ENCODE data around the gene DNAH10. TPM values are rescaled to one million over a fixed set of nuclear protein-coding genes. Genes with fewer than 3 reads are reported as not detected.
A peak's percentile ranks its signal among the peaks of the same experiment; 100 is the strongest.

DNAH10 gene
- polyA plus RNA-seq, 1 donor from 2014 or later: 0.40 TPM

GRCh38 chr12:123936956-123937706, 175.0 kb downstream of the DNAH10 start:
- Mint-ChIP-seq H3K27me3 (no peaks in the 10 kb centered on the region), H3K36me3 (peaks cover 10% of the 10 kb centered on the region), H3K27ac (peak overlapping the region in 1 of 3 donors; percentile 20), H3K4me1 (peaks cover 4 to 13% (median 7%) of the 10 kb centered on the region in 3 donors), H3K4me3 (no peak overlapping the region), H3K9me3 (peaks cover 0 to 3% (median 0%) of the 10 kb centered on the region in 3 donors)

- H3K27ac Mint-ChIP-seq: peak overlapping the region in 2 of 3 donors; percentile 3 to 20
- peaks cover 4 to 13% (median 7%) of the 10 kb centered on the region in 3 donors for H3K4me1 Mint-ChIP-seq
- H3K4me3 Mint-ChIP-seq: peak overlapping the region in 2 of 4 donors; percentile 38 to 75
- no peaks in the 10 kb centered on the region for H3K27me3 Mint-ChIP-seq
- H3K9me3 Mint-ChIP-seq: peaks cover 0 to 11% (median 0%) of the 10 kb centered on the region in 3 donors
- peaks cover 15% of the 10 kb centered on the region for H3K36me3 Mint-ChIP-seq
Measured at GRCh38 chr12:123937707-123938591, 175.8 kb downstream of the DNAH10 start.

GRCh38 chr12:123938679-123939480, 176.8 kb downstream of the DNAH10 start:
- H3K27me3 Mint-ChIP-seq: no peaks in the 10 kb centered on the region
- peak overlapping the region in 1 of 4 donors; percentile 19 for H3K4me3 Mint-ChIP-seq
- H3K27ac Mint-ChIP-seq: no peak overlapping the region
- H3K4me1 Mint-ChIP-seq: peaks cover 4 to 13% (median 4%) of the 10 kb centered on the region in 3 donors
- peaks cover 0 to 12% (median 0%) of the 10 kb centered on the region in 3 donors for H3K9me3 Mint-ChIP-seq
- H3K36me3 Mint-ChIP-seq: peaks cover 15% of the 10 kb centered on the region

- Mint-ChIP-seq H3K27ac (peak overlapping the region in 1 of 3 donors; percentile 85), H3K9me3 (peaks cover 0 to 12% (median 0%) of the 10 kb centered on the region in 3 donors), H3K27me3 (no peaks in the 10 kb centered on the region), H3K4me3 (no peak overlapping the region), H3K4me1 (peaks cover 4 to 13% (median 4%) of the 10 kb centered on the region in 3 donors), H3K36me3 (peaks cover 15% of the 10 kb centered on the region)
Measured at GRCh38 chr12:123939716-123940626, 177.9 kb downstream of the DNAH10 start.

GRCh38 chr12:123940627-123940966, 178.5 kb downstream of the DNAH10 start:
- H3K27ac Mint-ChIP-seq: peak overlapping the region in 1 of 3 donors; percentile 85
- peaks cover 4 to 13% (median 4%) of the 10 kb centered on the region in 3 donors for H3K4me1 Mint-ChIP-seq
- no peaks in the 10 kb centered on the region for H3K27me3 Mint-ChIP-seq
- H3K9me3 Mint-ChIP-seq: peaks cover 0 to 12% (median 0%) of the 10 kb centered on the region in 3 donors
- H3K4me3 Mint-ChIP-seq: no peak overlapping the region
- peaks cover 15% of the 10 kb centered on the region for H3K36me3 Mint-ChIP-seq

GRCh38 chr12:123941000-123941399, 178.9 kb downstream of the DNAH10 start:
- peaks cover 4 to 13% (median 6%) of the 10 kb centered on the region in 3 donors for H3K4me1 Mint-ChIP-seq
- H3K27me3 Mint-ChIP-seq: no peaks in the 10 kb centered on the region
- H3K36me3 Mint-ChIP-seq: peaks cover 18% of the 10 kb centered on the region
- no peak overlapping the region for H3K27ac Mint-ChIP-seq
- peaks cover 0 to 12% (median 0%) of the 10 kb centered on the region in 3 donors for H3K9me3 Mint-ChIP-seq
- no peak overlapping the region for H3K4me3 Mint-ChIP-seq

GRCh38 chr12:123941624-123942237, 179.6 kb downstream of the DNAH10 start:
- Mint-ChIP-seq H3K4me3 (no peak overlapping the region), H3K4me1 (peaks cover 4 to 13% (median 6%) of the 10 kb centered on the region in 3 donors), H3K9me3 (peaks cover 0 to 12% (median 0%) of the 10 kb centered on the region in 3 donors), H3K27me3 (no peaks in the 10 kb centered on the region), H3K27ac (no peak overlapping the region), H3K36me3 (peaks cover 18% of the 10 kb centered on the region)

GRCh38 chr12:123942238-123942653, 180.1 kb downstream of the DNAH10 start:
- no peaks in the 10 kb centered on the region for H3K27me3 Mint-ChIP-seq
- peaks cover 18% of the 10 kb centered on the region for H3K36me3 Mint-ChIP-seq
- peak overlapping the region in 1 of 4 donors; percentile 45 for H3K4me3 Mint-ChIP-seq
- H3K4me1 Mint-ChIP-seq: peaks cover 4 to 13% (median 6%) of the 10 kb centered on the region in 3 donors
- peaks cover 0 to 12% (median 0%) of the 10 kb centered on the region in 3 donors for H3K9me3 Mint-ChIP-seq
- H3K27ac Mint-ChIP-seq: no peak overlapping the region

- Mint-ChIP-seq H3K4me1 (peaks cover 0 to 8% (median 6%) of the 10 kb centered on the region in 3 donors), H3K4me3 (no peak overlapping the region), H3K27me3 (no peaks in the 10 kb centered on the region), H3K9me3 (peaks cover 0 to 12% (median 0%) of the 10 kb centered on the region in 3 donors), H3K36me3 (peaks cover 18% of the 10 kb centered on the region), H3K27ac (no peak overlapping the region)
Measured at GRCh38 chr12:123942911-123943648, 181.0 kb downstream of the DNAH10 start.

GRCh38 chr12:123943816-123944215, 181.7 kb downstream of the DNAH10 start:
- peaks cover 0 to 2% (median 1%) of the 10 kb centered on the region in 3 donors for H3K4me1 Mint-ChIP-seq
- no peak overlapping the region for H3K27ac Mint-ChIP-seq
- no peaks in the 10 kb centered on the region for H3K27me3 Mint-ChIP-seq
- no peak overlapping the region for H3K4me3 Mint-ChIP-seq
- peaks cover 18% of the 10 kb centered on the region for H3K36me3 Mint-ChIP-seq
- H3K9me3 Mint-ChIP-seq: peaks cover 0 to 12% (median 0%) of the 10 kb centered on the region in 3 donors

- no peak overlapping the region for H3K27ac Mint-ChIP-seq
- H3K4me1 Mint-ChIP-seq: peaks cover 0 to 2% (median 0%) of the 10 kb centered on the region in 3 donors
- H3K4me3 Mint-ChIP-seq: peak overlapping the region in 1 of 4 donors; percentile 12
- peaks cover 0 to 12% (median 0%) of the 10 kb centered on the region in 3 donors for H3K9me3 Mint-ChIP-seq
- H3K36me3 Mint-ChIP-seq: peaks cover 18% of the 10 kb centered on the region
- no peaks in the 10 kb centered on the region for H3K27me3 Mint-ChIP-seq
Measured at GRCh38 chr12:123944696-123945095, 182.6 kb downstream of the DNAH10 start.

GRCh38 chr12:123945287-123946151, 183.4 kb downstream of the DNAH10 start:
- H3K9me3 Mint-ChIP-seq: peaks cover 0 to 12% (median 0%) of the 10 kb centered on the region in 3 donors
- no peak overlapping the region for H3K27ac Mint-ChIP-seq
- H3K4me3 Mint-ChIP-seq: no peak overlapping the region
- no peaks in the 10 kb centered on the region for H3K27me3 Mint-ChIP-seq
- H3K4me1 Mint-ChIP-seq: peaks cover 0 to 3% (median 2%) of the 10 kb centered on the region in 3 donors
- peaks cover 15% of the 10 kb centered on the region for H3K36me3 Mint-ChIP-seq

Measured in IgD-negative memory B cell (primary cell).